ENCODE data around the gene RNF130.

Gene RNF130

GRCh38 chr5:179907556-179908324 lies 163.8 kb downstream of the RNF130 start, which contains the start of gene TBC1D9B:
TSS of gene TBC1D9B (minus strand) at chr5:179907897. CDS start at chr5:179907821, 76 bp downstream.
- peak within 1 kb of the TSS; percentile 22 for H3K27ac ChIP-seq
- H3K9me3 ChIP-seq (ENCODE audit: control insufficient read depth, low read length): no peaks in the 10 kb centered on the region
- no peaks in the 10 kb centered on the region for H3K36me3 ChIP-seq (ENCODE audit: control insufficient read depth, insufficient read depth, low read length)
- peak within 1 kb of the TSS; percentile 61 for H3K4me3 ChIP-seq (ENCODE audit: low read depth, low read length)
- H3K4me2 ChIP-seq (ENCODE audit: low read length): peak within 1 kb of the TSS; percentile 93
- peak within 1 kb of the TSS; percentile 96 for H2AFZ ChIP-seq
- no peaks in the 10 kb centered on the region for H3K27me3 ChIP-seq (ENCODE audit: control insufficient read depth, insufficient read depth, low read length)
- peaks cover 5% of the 10 kb centered on the region for H3K79me2 ChIP-seq
- peak within 1 kb of the TSS; percentile 46 for H3K9ac ChIP-seq
- peaks cover 6% of the 10 kb centered on the region for H3K4me1 ChIP-seq
- TF ChIP-seq CTCF (IDR thresholded peaks at IDR 0.05): no peak

- H3K27ac ChIP-seq: peak overlapping the region; percentile 0
- H3K9ac ChIP-seq: peak overlapping the region; percentile 46
- peak overlapping the region; percentile 61 for H3K4me3 ChIP-seq (ENCODE audit: low read depth, low read length)
- TF ChIP-seq CTCF (IDR thresholded peaks at IDR 0.05): no peak
- no peaks in the 10 kb centered on the region for H3K9me3 ChIP-seq (ENCODE audit: control insufficient read depth, low read length)
- peak overlapping the region; percentile 90 for H2AFZ ChIP-seq
- peaks cover 9% of the 10 kb centered on the region for H3K79me2 ChIP-seq
- H3K36me3 ChIP-seq (ENCODE audit: control insufficient read depth, insufficient read depth, low read length): no peaks in the 10 kb centered on the region
- H3K27me3 ChIP-seq (ENCODE audit: control insufficient read depth, insufficient read depth, low read length): no peaks in the 10 kb centered on the region
- peak overlapping the region; percentile 93 for H3K4me2 ChIP-seq (ENCODE audit: low read length)
- peaks cover 6% of the 10 kb centered on the region for H3K4me1 ChIP-seq
Measured at GRCh38 chr5:179906795-179907555, 164.6 kb downstream of the RNF130 start.

- peaks cover 10% of the 10 kb centered on the region for H3K79me2 ChIP-seq
- peaks cover 6% of the 10 kb centered on the region for H3K4me1 ChIP-seq
- no peaks in the 10 kb centered on the region for H3K27me3 ChIP-seq (ENCODE audit: control insufficient read depth, insufficient read depth, low read length)
- no peaks in the 10 kb centered on the region for H3K36me3 ChIP-seq (ENCODE audit: control insufficient read depth, insufficient read depth, low read length)
- TF ChIP-seq CTCF (IDR thresholded peaks at IDR 0.05): no peak
- no peak overlapping the region for H3K4me3 ChIP-seq (ENCODE audit: low read depth, low read length)
- H2AFZ ChIP-seq: no peak overlapping the region
- H3K9ac ChIP-seq: no peak overlapping the region
- H3K27ac ChIP-seq: no peak overlapping the region
- H3K9me3 ChIP-seq (ENCODE audit: control insufficient read depth, low read length): no peaks in the 10 kb centered on the region
- H3K4me2 ChIP-seq (ENCODE audit: low read length): peak overlapping the region; percentile 93
Measured at GRCh38 chr5:179906294-179906794, 165.2 kb downstream of the RNF130 start.

GRCh38 chr5:179905161-179905560 lies 166.4 kb downstream of the RNF130 start:
- no peak overlapping the region for H3K9ac ChIP-seq
- H3K9me3 ChIP-seq (ENCODE audit: control insufficient read depth, low read length): no peaks in the 10 kb centered on the region
- H3K4me3 ChIP-seq (ENCODE audit: low read depth, low read length): no peak overlapping the region
- no peak for TF ChIP-seq CTCF (IDR thresholded peaks at IDR 0.05)
- H3K36me3 ChIP-seq (ENCODE audit: control insufficient read depth, insufficient read depth, low read length): no peaks in the 10 kb centered on the region
- no peak overlapping the region for H3K4me2 ChIP-seq (ENCODE audit: low read length)
- H3K27ac ChIP-seq: no peak overlapping the region
- H3K79me2 ChIP-seq: peaks cover 10% of the 10 kb centered on the region
- peaks cover 6% of the 10 kb centered on the region for H3K4me1 ChIP-seq
- no peak overlapping the region for H2AFZ ChIP-seq
- H3K27me3 ChIP-seq (ENCODE audit: control insufficient read depth, insufficient read depth, low read length): no peaks in the 10 kb centered on the region

Measured in parathyroid adenoma (tissue), 2 donors.